ENCODE measurements around the gene LRP1B.

Gene LRP1B

DNA sequence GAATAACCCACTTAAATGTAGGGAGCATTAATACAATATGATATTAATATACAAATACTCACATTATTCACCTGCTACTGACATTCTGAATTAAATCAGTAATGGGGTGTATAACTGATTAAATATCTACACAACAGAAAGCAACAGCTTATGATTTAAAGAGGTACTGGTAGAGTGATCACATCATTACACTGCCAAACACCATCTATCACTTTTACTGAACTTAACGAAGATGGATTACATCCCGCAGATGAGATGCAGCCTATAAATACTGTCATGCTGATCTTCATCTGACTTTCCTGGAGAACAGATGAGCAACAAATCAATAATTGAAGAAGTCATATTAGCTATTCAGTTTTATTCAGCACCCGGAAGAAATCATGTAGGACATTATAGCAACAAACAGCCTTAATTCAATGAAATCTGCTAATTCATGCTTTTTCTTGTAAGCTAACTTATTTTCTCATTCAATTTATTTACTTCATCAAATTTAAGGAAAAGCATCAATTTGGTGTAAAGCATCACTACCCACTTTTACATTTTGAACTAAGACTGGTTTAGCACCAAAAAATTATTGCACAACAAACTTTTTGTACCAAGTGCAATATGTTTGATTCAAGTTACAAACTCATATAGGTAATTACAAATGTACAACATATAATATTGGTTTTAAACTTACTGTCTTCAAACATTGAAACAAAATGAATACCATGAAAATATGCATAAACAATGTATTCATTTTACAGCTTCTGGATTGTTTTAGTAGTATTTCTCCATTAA is 1509.0 kb downstream of the LRP1B start:
- no peak for DNase-seq

DNA sequence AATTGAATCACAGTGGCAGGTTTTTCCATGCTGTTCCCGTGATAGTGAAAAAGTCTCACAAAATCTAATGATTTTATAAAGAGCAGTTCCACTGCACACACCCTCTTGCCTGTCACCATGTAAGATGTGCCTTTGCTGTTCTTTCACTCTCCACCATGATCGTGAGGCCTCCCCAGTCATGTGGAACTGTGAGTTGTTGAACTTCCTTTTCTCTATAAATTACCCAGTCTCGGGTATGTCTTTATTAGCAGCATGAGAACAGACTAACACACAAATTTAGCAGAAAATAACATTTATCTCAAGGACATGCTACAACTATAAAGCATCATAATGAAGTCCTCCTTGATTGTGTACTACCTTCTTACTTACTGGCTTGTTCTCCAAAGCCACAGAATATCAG is 1526.0 kb downstream of the LRP1B start:
- Histone ChIP-seq H2AFZ (ENCODE audit: low read depth, low read length) (no peak overlapping the region), H4K20me1 (ENCODE audit: insufficient read depth, low read length) (no peaks in the 10 kb centered on the region), H3K79me2 (ENCODE audit: insufficient read depth, low read length) (no peaks in the 10 kb centered on the region), H3K27me3 (ENCODE audit: insufficient read depth, low read length, poor library complexity) (no peaks in the 10 kb centered on the region), H3K9ac (ENCODE audit: low read depth, low read length) (no peak overlapping the region), H3K4me2 (ENCODE audit: insufficient read depth, low read length) (no peak overlapping the region), H3K9me3 (ENCODE audit: insufficient read depth, low read length, severe bottlenecking) (no peaks in the 10 kb centered on the region), H3K4me1 (ENCODE audit: insufficient read depth, low read length) (no peaks in the 10 kb centered on the region), H3K27ac (ENCODE audit: low read length) (no peak overlapping the region), H3K36me3 (ENCODE audit: insufficient read depth, low read length) (no peaks in the 10 kb centered on the region), H3K4me3 (ENCODE audit: low read depth in 1 of 2, low read length in 2 of 2) (no peak overlapping the region)
- DNase-seq (no peak), ATAC-seq (ENCODE audit: insufficient read depth, low read depth) (no peak)
- TF ChIP-seq, protein P1, sequence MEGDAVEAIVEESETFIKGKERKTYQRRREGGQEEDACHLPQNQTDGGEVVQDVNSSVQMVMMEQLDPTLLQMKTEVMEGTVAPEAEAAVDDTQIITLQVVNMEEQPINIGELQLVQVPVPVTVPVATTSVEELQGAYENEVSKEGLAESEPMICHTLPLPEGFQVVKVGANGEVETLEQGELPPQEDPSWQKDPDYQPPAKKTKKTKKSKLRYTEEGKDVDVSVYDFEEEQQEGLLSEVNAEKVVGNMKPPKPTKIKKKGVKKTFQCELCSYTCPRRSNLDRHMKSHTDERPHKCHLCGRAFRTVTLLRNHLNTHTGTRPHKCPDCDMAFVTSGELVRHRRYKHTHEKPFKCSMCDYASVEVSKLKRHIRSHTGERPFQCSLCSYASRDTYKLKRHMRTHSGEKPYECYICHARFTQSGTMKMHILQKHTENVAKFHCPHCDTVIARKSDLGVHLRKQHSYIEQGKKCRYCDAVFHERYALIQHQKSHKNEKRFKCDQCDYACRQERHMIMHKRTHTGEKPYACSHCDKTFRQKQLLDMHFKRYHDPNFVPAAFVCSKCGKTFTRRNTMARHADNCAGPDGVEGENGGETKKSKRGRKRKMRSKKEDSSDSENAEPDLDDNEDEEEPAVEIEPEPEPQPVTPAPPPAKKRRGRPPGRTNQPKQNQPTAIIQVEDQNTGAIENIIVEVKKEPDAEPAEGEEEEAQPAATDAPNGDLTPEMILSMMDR (IDR thresholded peaks at IDR 0.05; ENCODE audit: borderline replicate concordance, extremely low read depth, low read length, poor library complexity, severe bottlenecking) = no peak
- TF ChIP-seq EZH2 (IDR thresholded peaks at IDR 0.05; ENCODE audit: borderline replicate concordance, low read depth, low read length, severe bottlenecking) = no peak

More for the DNA sequence above, 1509.0 kb downstream of the LRP1B start:
- H4K20me1 ChIP-seq (ENCODE audit: insufficient read depth, low read length) = no peaks in the 10 kb centered on the region
- H3K27ac ChIP-seq (ENCODE audit: low read length) = no peak overlapping the region
- H3K4me3 ChIP-seq (ENCODE audit: low read depth in 1 of 2, low read length in 2 of 2) = no peak overlapping the region
- no peaks in the 10 kb centered on the region for H3K27me3 ChIP-seq (ENCODE audit: insufficient read depth, low read length, poor library complexity)
- no peaks in the 10 kb centered on the region for H3K79me2 ChIP-seq (ENCODE audit: insufficient read depth, low read length)
- no peak for ATAC-seq (ENCODE audit: insufficient read depth, low read depth)
- TF ChIP-seq, protein P1 (IDR thresholded peaks at IDR 0.05; ENCODE audit: borderline replicate concordance, extremely low read depth, low read length, poor library complexity, severe bottlenecking) = no peak
- TF ChIP-seq EZH2 (IDR thresholded peaks at IDR 0.05; ENCODE audit: borderline replicate concordance, low read depth, low read length, severe bottlenecking) = no peak
- no peak overlapping the region for H3K4me2 ChIP-seq (ENCODE audit: insufficient read depth, low read length)
- H3K9me3 ChIP-seq (ENCODE audit: insufficient read depth, low read length, severe bottlenecking) = no peaks in the 10 kb centered on the region
- H3K36me3 ChIP-seq (ENCODE audit: insufficient read depth, low read length) = no peaks in the 10 kb centered on the region
- H3K4me1 ChIP-seq (ENCODE audit: insufficient read depth, low read length) = no peaks in the 10 kb centered on the region
- H3K9ac ChIP-seq (ENCODE audit: low read depth, low read length) = no peak overlapping the region
- H2AFZ ChIP-seq (ENCODE audit: low read depth, low read length) = no peak overlapping the region

DNA sequence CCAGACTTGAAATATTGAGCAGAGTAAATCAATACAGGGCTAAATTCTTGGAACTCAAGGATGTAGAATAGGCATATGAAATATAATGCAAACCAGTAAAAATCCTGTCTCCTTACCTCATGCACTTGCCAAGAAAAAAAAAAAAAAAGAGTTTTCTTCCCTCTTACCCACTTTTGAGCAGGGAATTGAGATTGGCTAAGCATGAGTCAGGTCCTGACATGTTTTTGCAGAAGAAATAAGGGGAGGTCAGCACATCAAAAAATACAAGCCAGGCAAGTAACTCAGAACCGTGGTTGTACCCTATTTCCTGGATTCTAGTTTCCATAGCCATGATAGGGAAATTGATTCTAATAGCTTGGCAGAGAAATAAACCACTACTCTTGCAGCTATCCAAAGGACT is 1526.7 kb downstream of the LRP1B start:
- DNase-seq (no peak), ATAC-seq (ENCODE audit: insufficient read depth, low read depth) (no peak)
- H3K4me1 ChIP-seq (ENCODE audit: insufficient read depth, low read length) = no peaks in the 10 kb centered on the region
- H3K27ac ChIP-seq (ENCODE audit: low read length) = no peak overlapping the region
- H3K4me3 ChIP-seq (ENCODE audit: low read depth in 1 of 2, low read length in 2 of 2) = no peak overlapping the region
- H2AFZ ChIP-seq (ENCODE audit: low read depth, low read length) = no peak overlapping the region
- no peaks in the 10 kb centered on the region for H4K20me1 ChIP-seq (ENCODE audit: insufficient read depth, low read length)
- H3K36me3 ChIP-seq (ENCODE audit: insufficient read depth, low read length) = no peaks in the 10 kb centered on the region
- no peaks in the 10 kb centered on the region for H3K9me3 ChIP-seq (ENCODE audit: insufficient read depth, low read length, severe bottlenecking)
- H3K27me3 ChIP-seq (ENCODE audit: insufficient read depth, low read length, poor library complexity) = no peaks in the 10 kb centered on the region
- H3K79me2 ChIP-seq (ENCODE audit: insufficient read depth, low read length) = no peaks in the 10 kb centered on the region
- H3K9ac ChIP-seq (ENCODE audit: low read depth, low read length) = no peak overlapping the region
- H3K4me2 ChIP-seq (ENCODE audit: insufficient read depth, low read length) = no peak overlapping the region
- TF ChIP-seq, protein P1 (IDR thresholded peaks at IDR 0.05; ENCODE audit: borderline replicate concordance, extremely low read depth, low read length, poor library complexity, severe bottlenecking) = no peak
- no peak for TF ChIP-seq EZH2 (IDR thresholded peaks at IDR 0.05; ENCODE audit: borderline replicate concordance, low read depth, low read length, severe bottlenecking)

Measured in DND-41 (cell line).